Measurements from ENCODE around the gene AKAP13.

DNA sequence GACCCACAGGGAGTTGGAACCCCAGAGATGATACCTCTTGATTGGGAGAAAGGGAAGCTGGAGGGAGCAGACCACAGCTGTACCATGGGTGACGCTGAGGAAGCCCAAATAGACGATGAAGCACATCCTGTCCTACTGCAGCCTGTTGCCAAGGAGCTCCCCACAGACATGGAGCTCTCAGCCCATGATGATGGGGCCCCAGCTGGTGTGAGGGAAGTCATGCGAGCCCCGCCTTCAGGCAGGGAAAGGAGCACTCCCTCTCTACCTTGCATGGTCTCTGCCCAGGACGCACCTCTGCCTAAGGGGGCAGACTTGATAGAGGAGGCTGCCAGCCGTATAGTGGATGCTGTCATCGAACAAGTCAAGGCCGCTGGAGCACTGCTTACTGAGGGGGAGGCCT lies 201.1 kb downstream of the AKAP13 start:
- no peak for TF ChIP-seq POLR2A (IDR thresholded peaks at IDR 0.05; ENCODE audit: low read depth, low read length)
- no peak for TF ChIP-seq TAF1 (IDR thresholded peaks at IDR 0.05; ENCODE audit: low read depth, low read length)
- no peak for TF ChIP-seq SPI1 (IDR thresholded peaks at IDR 0.05; ENCODE audit: low read depth, low read length)

Data from GM12891 (cell line).